Activated B cell treated with CpG ODN at 0.5 μM for 24 hours (primary cell): ENCODE measurements around the gene FHIT. TPM values are rescaled to one million over a fixed set of nuclear protein-coding genes. Genes with fewer than 3 reads are reported as not detected.
"Not testable (repeated sequence)": the region's sequence is repeated elsewhere in the genome, so short reads cannot be mapped to it uniquely, and the experiment has no call there.

Experiments
- ATAC-seq: fragments of 200-7000 bp; cut with Tn5 transposase; one replicate; pipeline ENCODE4 v1.10.0; 2021; ENCODE audit warnings: low read depth, mild to moderate bottlenecking, moderate library complexity
- CTCF ChIA-PET: fragments of 350-600 bp; sonication (Branson Sonifier 250); formaldehyde crosslinking; loops from one replicate; lab custom pipeline; 2021; ENCODE audit warnings: antibody characterized with exemption; lab: Charles Lee
- POLR2A ChIA-PET: fragments of 350-600 bp; sonication (Branson Sonifier 250); formaldehyde crosslinking; loops from one replicate; lab custom pipeline; 2021; ENCODE audit warnings: antibody characterized with exemption; lab: Charles Lee
- DNase-seq: peaks from one replicate; pipeline ENCODE4 v3.0.0; 2022
- H3K27ac Mint-ChIP-seq: one replicate; pipeline ENCODE4 v1.8.0; 2020; ENCODE audit warnings: mixed read lengths
- H3K27me3 Mint-ChIP-seq: one replicate; pipeline ENCODE4 v1.8.0; 2021; ENCODE audit warnings: mixed read lengths
- H3K36me3 Mint-ChIP-seq: one replicate; pipeline ENCODE4 v1.8.0; 2021; ENCODE audit warnings: low read depth, mixed read lengths
- H3K4me1 Mint-ChIP-seq: one replicate; pipeline ENCODE4 v1.8.0; 2021; ENCODE audit warnings: mixed read lengths
- H3K4me3 Mint-ChIP-seq: one replicate; pipeline ENCODE4 v1.8.0; 2020; ENCODE audit warnings: mild to moderate bottlenecking, mixed read lengths
- H3K9me3 Mint-ChIP-seq: one replicate; pipeline ENCODE4 v1.8.0; 2020; ENCODE audit warnings: mixed read lengths
- CTCF ChIP-seq: fragments of 200-600 bp; IDR thresholded peaks from one replicate; pipeline ENCODE4 v1.8.0; 2022; ENCODE audit warnings: antibody characterized with exemption, mild to moderate bottlenecking
- intact Hi-C: fragments of 100-400 bp; cut with micrococcal nuclease; formaldehyde crosslinking; loops from one replicate; pipeline ENCODE4 v1.15.1; 2024
- total RNA-seq: library from RNA; stranded (reverse); gene quantifications from 2 replicates; pipeline ENCODE4 v1.2.3, GENCODE V29; 2022

Gene FHIT
- total RNA-seq, 1 donor from 2014 or later = 5.5 TPM

GRCh38 chr3:61018807-61019206 is 232.4 kb downstream of the FHIT start:
- DNase-seq (no peak), ATAC-seq (no peak)
- Mint-ChIP-seq H3K4me3 (no peak overlapping the region), H3K27ac (no peak overlapping the region), H3K9me3 (peaks cover 15% of the 10 kb centered on the region), H3K27me3 (no peaks in the 10 kb centered on the region), H3K36me3 (peaks cover 7% of the 10 kb centered on the region), H3K4me1 (no peaks in the 10 kb centered on the region)
- no peak for TF ChIP-seq CTCF
- intact Hi-C loops = no loop called here
- CTCF ChIA-PET = no interaction called here
- POLR2A ChIA-PET = no interaction called here

- H3K4me3 Mint-ChIP-seq, CTCF ChIA-PET, ATAC-seq, POLR2A ChIA-PET, H3K9me3 Mint-ChIP-seq, H3K4me1 Mint-ChIP-seq, DNase-seq, intact Hi-C loops, H3K27ac Mint-ChIP-seq, H3K27me3 Mint-ChIP-seq, H3K36me3 Mint-ChIP-seq: not testable (repeated sequence)
These were observed 234.2 kb downstream of the FHIT start for GRCh38 chr3:61017028-61017427.

- H3K4me1 Mint-ChIP-seq = no peaks in the 10 kb centered on the region
- H3K36me3 Mint-ChIP-seq = peaks cover 2% of the 10 kb centered on the region
- peaks cover 2% of the 10 kb centered on the region for H3K9me3 Mint-ChIP-seq
- H3K27me3 Mint-ChIP-seq = no peaks in the 10 kb centered on the region
- H3K4me3 Mint-ChIP-seq = no peak overlapping the region
- no peak overlapping the region for H3K27ac Mint-ChIP-seq
- ChIA-PET POLR2A (no interaction called here), CTCF (no interaction called here)
- no peak for TF ChIP-seq CTCF
- intact Hi-C loops = no loop called here
- ATAC-seq = no peak
- no peak for DNase-seq
These were observed 235.4 kb downstream of the FHIT start for GRCh38 chr3:61015859-61016258.

- DNase-seq = no peak
- Mint-ChIP-seq H3K27me3 (no peaks in the 10 kb centered on the region), H3K9me3 (peaks cover 2% of the 10 kb centered on the region), H3K36me3 (peaks cover 2% of the 10 kb centered on the region), H3K4me3 (no peak overlapping the region), H3K4me1 (no peaks in the 10 kb centered on the region), H3K27ac (no peak overlapping the region)
- intact Hi-C loops = no loop called here
- CTCF ChIA-PET = no interaction called here
- POLR2A ChIA-PET = no interaction called here
- TF ChIP-seq CTCF = no peak
- no peak for ATAC-seq
These were observed 235.8 kb downstream of the FHIT start for GRCh38 chr3:61015408-61015807.

GRCh38 chr3:61008998-61009380 is 242.3 kb downstream of the FHIT start:
- peak overlapping the region; percentile 63 for H3K4me3 Mint-ChIP-seq
- H3K4me1 Mint-ChIP-seq = peaks cover 20% of the 10 kb centered on the region
- no peaks in the 10 kb centered on the region for H3K36me3 Mint-ChIP-seq

More at GRCh38 chr3:61008998-61009380, 242.3 kb downstream of the FHIT start:
- Mint-ChIP-seq H3K27ac (peak overlapping the region; percentile 82), H3K9me3 (no peaks in the 10 kb centered on the region), H3K27me3 (no peaks in the 10 kb centered on the region)
- ChIA-PET CTCF (no interaction called here), POLR2A (no interaction called here)
- intact Hi-C loops = no loop called here
- no peak for DNase-seq
- ATAC-seq = peak; percentile 77
- TF ChIP-seq CTCF = no peak
